Ishikawa (cell line): Measurements from ENCODE around the gene RPA1.

Source experiments
- CEBPB ChIP-seq: IDR thresholded peaks from 2 replicates; pipeline ENCODE4 v1.6.1; 2012
- CREB1 ChIP-seq: IDR thresholded peaks from 2 replicates; pipeline ENCODE4 v1.6.1; 2012; ENCODE audit warnings: low read depth
- EGR1 ChIP-seq: IDR thresholded peaks from 2 replicates; pipeline ENCODE4 v1.6.1; 2012
- EP300 ChIP-seq: IDR thresholded peaks from 2 replicates; pipeline ENCODE4 v1.6.1; 2012; ENCODE audit warnings: borderline replicate concordance
- FOXM1 ChIP-seq: IDR thresholded peaks from 2 replicates; pipeline ENCODE4 v1.6.1; 2012; ENCODE audit warnings: low read depth, borderline replicate concordance
- MAX ChIP-seq: IDR thresholded peaks from 2 replicates; pipeline ENCODE4 v1.6.1; 2012
- NFIC ChIP-seq: IDR thresholded peaks from 2 replicates; pipeline ENCODE4 v1.6.1; 2012
- RAD21 ChIP-seq: IDR thresholded peaks from 2 replicates; pipeline ENCODE4 v1.6.1; 2012; ENCODE audit warnings: low read depth
- REST ChIP-seq: IDR thresholded peaks from 2 replicates; pipeline ENCODE4 v1.6.1; 2012; ENCODE audit warnings: low read depth, mild to moderate bottlenecking
- TAF1 ChIP-seq: IDR thresholded peaks from 2 replicates; pipeline ENCODE4 v1.6.1; 2012; ENCODE audit warnings: low read depth, mild to moderate bottlenecking
- TCF12 ChIP-seq: IDR thresholded peaks from 2 replicates; pipeline ENCODE4 v1.6.1; 2012; ENCODE audit warnings: low read depth
- TEAD4 ChIP-seq: IDR thresholded peaks from 2 replicates; pipeline ENCODE4 v1.6.1; 2012
- YY1 ChIP-seq: IDR thresholded peaks from 2 replicates; pipeline ENCODE4 v1.6.1; 2012; ENCODE audit warnings: low read depth
- ZBTB7A ChIP-seq: IDR thresholded peaks from 2 replicates; pipeline ENCODE4 v1.6.1; 2012; ENCODE audit warnings: low read depth
- TF ChIP-seq, protein P1 (sequence below): IDR thresholded peaks from 2 replicates; pipeline ENCODE4 v1.6.1; 2012

Gene RPA1

DNA sequence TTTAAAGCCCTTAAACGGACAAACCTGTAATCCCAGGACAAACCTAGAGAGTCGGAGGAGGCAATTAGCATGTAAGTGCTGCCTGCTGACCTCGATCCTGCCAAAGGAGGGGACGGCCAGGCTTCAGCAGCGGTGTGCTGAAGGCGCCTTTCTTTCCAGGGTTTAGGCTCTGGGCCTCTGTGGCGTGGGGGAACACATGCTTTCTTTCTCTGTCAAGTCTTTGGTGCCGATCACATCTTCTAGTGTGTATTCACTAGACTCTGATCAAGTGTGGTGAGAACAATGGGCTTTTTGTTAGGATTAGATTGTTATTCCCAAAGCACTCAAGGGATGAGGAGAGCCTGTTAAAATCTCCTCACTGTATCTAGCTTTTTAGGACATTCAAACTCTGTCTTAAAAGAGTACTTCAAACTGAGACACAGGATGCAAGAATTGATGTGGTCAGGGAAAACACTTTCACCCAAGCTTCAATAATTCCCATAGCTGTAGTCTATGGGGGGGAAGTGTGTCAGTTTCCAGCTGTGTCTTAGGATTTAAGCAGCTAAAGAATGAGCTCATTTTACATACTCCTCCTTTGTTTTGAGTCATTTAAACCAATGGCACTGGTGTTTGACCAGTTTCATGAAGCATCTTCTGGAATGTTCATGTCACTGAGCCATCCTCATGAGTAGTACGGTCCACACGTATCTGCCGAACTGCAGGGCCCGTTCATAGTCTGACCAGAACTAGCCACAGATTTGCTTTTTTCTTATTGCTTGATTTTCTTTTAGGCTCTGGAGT lies 51.2 kb downstream of the RPA1 start:
- TF ChIP-seq TAF1 (no peak), CEBPB (no peak)

GRCh38 chr17:1882836-1883235 lies 53.0 kb downstream of the RPA1 start:
- peak; percentile 32; the same call in 1 of the 2 replicates for TF ChIP-seq RAD21
- no peak for TF ChIP-seq TEAD4

- TF ChIP-seq TCF12 (no peak), FOXM1 (no peak), ZBTB7A (no peak), CREB1 (no peak), TEAD4 (no peak), CEBPB (no peak), REST (no peak), RAD21 (no peak), YY1 (no peak), EP300 (no peak), EGR1 (no peak), TAF1 (no peak), NFIC (no peak), MAX (no peak)
- TF ChIP-seq, protein P1, sequence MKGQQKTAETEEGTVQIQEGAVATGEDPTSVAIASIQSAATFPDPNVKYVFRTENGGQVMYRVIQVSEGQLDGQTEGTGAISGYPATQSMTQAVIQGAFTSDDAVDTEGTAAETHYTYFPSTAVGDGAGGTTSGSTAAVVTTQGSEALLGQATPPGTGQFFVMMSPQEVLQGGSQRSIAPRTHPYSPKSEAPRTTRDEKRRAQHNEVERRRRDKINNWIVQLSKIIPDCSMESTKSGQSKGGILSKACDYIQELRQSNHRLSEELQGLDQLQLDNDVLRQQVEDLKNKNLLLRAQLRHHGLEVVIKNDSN, result no peak
Observed at GRCh38 chr17:1883536-1883935, 53.7 kb downstream of the RPA1 start.

GRCh38 chr17:1888741-1889140 lies 58.9 kb downstream of the RPA1 start:
- TF ChIP-seq CEBPB (no peak), TCF12 (no peak), REST (no peak), TEAD4 (no peak), MAX (no peak), CREB1 (no peak), NFIC (no peak), EGR1 (no peak), RAD21 (no peak)
- TF ChIP-seq, protein P1, result no peak

DNA sequence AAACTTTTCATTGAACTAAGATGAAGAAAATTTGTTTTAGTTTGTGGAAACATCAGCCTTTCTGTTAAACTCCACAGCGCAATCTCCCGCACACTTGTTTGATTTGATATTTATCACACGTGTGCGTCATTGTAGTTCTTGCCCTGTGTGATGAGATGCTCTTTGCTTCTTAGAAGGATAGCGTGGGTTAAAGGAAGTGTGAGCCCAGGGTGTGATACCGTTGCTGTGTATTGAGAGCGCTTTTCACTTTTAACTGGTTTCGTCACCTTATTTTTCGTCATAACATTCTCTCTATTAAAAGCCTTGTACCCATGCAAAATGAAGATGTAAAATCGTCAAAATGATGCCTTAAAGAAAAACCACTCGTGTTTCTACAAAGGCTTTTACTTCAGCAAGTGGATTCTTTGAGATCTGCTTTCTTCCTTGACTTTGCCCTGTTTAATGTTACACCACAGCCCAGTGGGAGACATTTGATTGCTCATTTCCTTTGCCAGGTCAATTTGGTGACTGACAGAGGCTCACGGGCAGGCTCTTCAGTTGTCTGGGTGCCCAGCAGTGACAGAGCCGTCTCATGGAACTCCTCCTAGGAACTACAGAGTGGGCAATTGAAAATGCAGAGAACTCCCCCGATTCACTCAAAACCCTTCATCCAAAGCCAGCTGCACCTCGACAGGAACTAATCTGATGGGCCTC lies 61.1 kb downstream of the RPA1 start:
- TF ChIP-seq TCF12, result no peak
- no peak for TF ChIP-seq EP300
- TF ChIP-seq REST, result no peak
